Mucosa of stomach (tissue), 1 donor: ENCODE measurements around the gene MOCS3.
A peak's percentile ranks its signal among the peaks of the same experiment; 100 is the strongest.

Experiments
- H3K27me3 ChIP-seq: one replicate; pipeline ENCODE4 v1.7.0; 2013; ENCODE audit warnings: mild to moderate bottlenecking, low read length; ENCODE audit not compliant: control insufficient read depth, insufficient read depth
- H3K36me3 ChIP-seq: one replicate; pipeline ENCODE4 v1.7.0; 2013; ENCODE audit warnings: low read length; ENCODE audit not compliant: control insufficient read depth, insufficient read depth
- H3K4me1 ChIP-seq: one replicate; pipeline ENCODE4 v1.7.0; 2013; ENCODE audit warnings: mild to moderate bottlenecking, low read length; ENCODE audit not compliant: control insufficient read depth, insufficient read depth
- H3K4me3 ChIP-seq: one replicate; pipeline ENCODE4 v1.7.0; 2013; ENCODE audit warnings: low read length
- H3K9ac ChIP-seq: one replicate; pipeline ENCODE4 v1.7.0; 2013; ENCODE audit warnings: mild to moderate bottlenecking, low read length, moderate library complexity
- H3K9me3 ChIP-seq: one replicate; pipeline ENCODE4 v1.7.0; 2013; ENCODE audit warnings: mild to moderate bottlenecking, low read length, moderate library complexity; ENCODE audit not compliant: control insufficient read depth
- donor health status: Pancreatic carcinoma.

Gene MOCS3

GRCh38 chr20:50958615-50959542 is at the start of gene MOCS3:
TSS of gene MOCS3 (plus strand) at chr20:50958818. CDS start at chr20:50958843, 25 bp downstream.
- Histone ChIP-seq H3K4me1 (peaks cover 13% of the 10 kb centered on the region), H3K9ac (peak within 1 kb of the TSS; percentile 77), H3K36me3 (no peaks in the 10 kb centered on the region)

GRCh38 chr20:50909413-50909812 is 49.2 kb upstream of the MOCS3 start:
- H3K9ac ChIP-seq = no peak overlapping the region
- no peaks in the 10 kb centered on the region for H3K9me3 ChIP-seq
- no peak overlapping the region for H3K4me3 ChIP-seq
- peaks cover 24% of the 10 kb centered on the region for H3K4me1 ChIP-seq
- H3K36me3 ChIP-seq = no peaks in the 10 kb centered on the region
- no peaks in the 10 kb centered on the region for H3K27me3 ChIP-seq

More at GRCh38 chr20:50958615-50959542, at the start of gene MOCS3:
- Histone ChIP-seq H3K27me3 (no peaks in the 10 kb centered on the region), H3K9me3 (no peaks in the 10 kb centered on the region), H3K4me3 (peak within 1 kb of the TSS; percentile 31)

GRCh38 chr20:50911030-50911429 is 47.6 kb upstream of the MOCS3 start:
- no peaks in the 10 kb centered on the region for H3K36me3 ChIP-seq
- no peak overlapping the region for H3K4me3 ChIP-seq
- no peaks in the 10 kb centered on the region for H3K27me3 ChIP-seq
- H3K4me1 ChIP-seq = peaks cover 28% of the 10 kb centered on the region
- no peak overlapping the region for H3K9ac ChIP-seq
- no peaks in the 10 kb centered on the region for H3K9me3 ChIP-seq

- Histone ChIP-seq H3K9ac (no peak overlapping the region), H3K27me3 (no peaks in the 10 kb centered on the region), H3K4me1 (peaks cover 33% of the 10 kb centered on the region), H3K9me3 (no peaks in the 10 kb centered on the region), H3K36me3 (no peaks in the 10 kb centered on the region), H3K4me3 (no peak overlapping the region)
These were observed 46.9 kb upstream of the MOCS3 start for GRCh38 chr20:50911716-50912115.

GRCh38 chr20:50913690-50914375 is 44.8 kb upstream of the MOCS3 start:
- no peaks in the 10 kb centered on the region for H3K9me3 ChIP-seq
- H3K4me1 ChIP-seq = peaks cover 29% of the 10 kb centered on the region
- H3K27me3 ChIP-seq = no peaks in the 10 kb centered on the region
- H3K36me3 ChIP-seq = peaks cover 4% of the 10 kb centered on the region
- H3K9ac ChIP-seq = no peak overlapping the region
- no peak overlapping the region for H3K4me3 ChIP-seq

- no peaks in the 10 kb centered on the region for H3K9me3 ChIP-seq
- H3K27me3 ChIP-seq = no peaks in the 10 kb centered on the region
- H3K9ac ChIP-seq = no peak overlapping the region
- no peak overlapping the region for H3K4me3 ChIP-seq
- H3K4me1 ChIP-seq = peaks cover 29% of the 10 kb centered on the region
- peaks cover 4% of the 10 kb centered on the region for H3K36me3 ChIP-seq
These were observed 43.2 kb upstream of the MOCS3 start for GRCh38 chr20:50915424-50915823.

GRCh38 chr20:50916257-50916656 is 42.4 kb upstream of the MOCS3 start:
- peaks cover 29% of the 10 kb centered on the region for H3K4me1 ChIP-seq
- H3K9me3 ChIP-seq = no peaks in the 10 kb centered on the region
- no peak overlapping the region for H3K9ac ChIP-seq
- no peaks in the 10 kb centered on the region for H3K27me3 ChIP-seq
- H3K4me3 ChIP-seq = no peak overlapping the region
- peaks cover 4% of the 10 kb centered on the region for H3K36me3 ChIP-seq

- no peaks in the 10 kb centered on the region for H3K9me3 ChIP-seq
- H3K4me3 ChIP-seq = no peak overlapping the region
- peaks cover 4% of the 10 kb centered on the region for H3K36me3 ChIP-seq
- H3K9ac ChIP-seq = no peak overlapping the region
- no peaks in the 10 kb centered on the region for H3K27me3 ChIP-seq
- H3K4me1 ChIP-seq = peaks cover 24% of the 10 kb centered on the region
These were observed 41.7 kb upstream of the MOCS3 start for GRCh38 chr20:50916934-50917333.

GRCh38 chr20:50918403-50918802 is 40.2 kb upstream of the MOCS3 start:
- Histone ChIP-seq H3K4me3 (no peak overlapping the region), H3K27me3 (no peaks in the 10 kb centered on the region), H3K9ac (no peak overlapping the region), H3K9me3 (no peaks in the 10 kb centered on the region), H3K4me1 (peaks cover 20% of the 10 kb centered on the region), H3K36me3 (peaks cover 4% of the 10 kb centered on the region)

GRCh38 chr20:50919567-50919966 is 39.1 kb upstream of the MOCS3 start:
- no peak overlapping the region for H3K9ac ChIP-seq
- peaks cover 4% of the 10 kb centered on the region for H3K36me3 ChIP-seq
- H3K9me3 ChIP-seq = no peaks in the 10 kb centered on the region
- no peaks in the 10 kb centered on the region for H3K27me3 ChIP-seq
- H3K4me3 ChIP-seq = no peak overlapping the region
- H3K4me1 ChIP-seq = peaks cover 15% of the 10 kb centered on the region

- H3K4me1 ChIP-seq = peaks cover 13% of the 10 kb centered on the region
- no peak overlapping the region for H3K4me3 ChIP-seq
- no peaks in the 10 kb centered on the region for H3K27me3 ChIP-seq
- no peak overlapping the region for H3K9ac ChIP-seq
- H3K9me3 ChIP-seq = no peaks in the 10 kb centered on the region
- H3K36me3 ChIP-seq = peaks cover 4% of the 10 kb centered on the region
These were observed 37.6 kb upstream of the MOCS3 start for GRCh38 chr20:50920997-50921396.

GRCh38 chr20:50921803-50922501 is 36.7 kb upstream of the MOCS3 start:
- Histone ChIP-seq H3K9me3 (no peaks in the 10 kb centered on the region), H3K36me3 (peaks cover 3% of the 10 kb centered on the region), H3K27me3 (no peaks in the 10 kb centered on the region), H3K4me3 (no peak overlapping the region), H3K9ac (no peak overlapping the region), H3K4me1 (peaks cover 7% of the 10 kb centered on the region)
